Gastroesophageal sphincter (tissue), 4 donors: ENCODE results near the gene ELOVL5. TPM values are rescaled to one million over a fixed set of nuclear protein-coding genes. Genes with fewer than 3 reads are reported as not detected.

Experiments used
- ATAC-seq: fragments of 150-250 bp; one replicate; pipeline ENCODE4 v1.9.1; 2016; ENCODE audit warnings: mild to moderate bottlenecking, moderate library complexity
- H3K27ac ChIP-seq, 4 donors: fragments of 200-600 bp; sonication (generic) in 3 of 4; 1 replicate in 3 of 4; 2 replicates in 1 of 4; pipeline ENCODE4 v1.5.1; 2016 to 2019
- H3K27me3 ChIP-seq: fragments of 200-600 bp; sonication (generic); one replicate; pipeline ENCODE4 v1.5.1; 2019
- H3K36me3 ChIP-seq, 2 donors: fragments of 200-600 bp; sonication (generic); one replicate each; pipeline ENCODE4 v1.5.1; 2019; ENCODE audit warnings: control low read depth in 1 of 2
- H3K4me1 ChIP-seq, 3 donors: fragments of 200-600 bp; sonication (generic); 1 replicate in 2 of 3; 2 replicates in 1 of 3; pipeline ENCODE4 v1.5.1; 2016 to 2019; ENCODE audit warnings: control low read depth in 2 of 3
- H3K4me3 ChIP-seq, 2 donors: fragments of 200-600 bp; sonication (generic); one replicate each; pipeline ENCODE4 v1.5.1; 2019; ENCODE audit warnings: mild to moderate bottlenecking in 1 of 2, moderate library complexity in 1 of 2
- H3K9me3 ChIP-seq, 3 donors: fragments of 200-600 bp; sonication (generic); one replicate each; pipeline ENCODE4 v1.5.1; 2017 to 2019; ENCODE audit warnings: control low read depth in 2 of 3
- POLR2AphosphoS5 ChIP-seq: sonication (generic); formaldehyde crosslinking; IDR thresholded peaks from one replicate; pipeline ENCODE4 v1.6.1; 2017; ENCODE audit warnings: antibody characterized with exemption
- small RNA-seq, 4 donors: library from RNA; depleted of rRNA; stranded (forward); fragments of <200 nt; gene quantifications; one replicate each; pipeline ENCODE3, GENCODE V24; 2016
- total RNA-seq, 4 donors: library from RNA; depleted of rRNA; stranded (reverse); fragments of >200 nt; gene quantifications; one replicate each; pipeline ENCODE4 v1.1.0, GENCODE V29; 2016

Gene ELOVL5
- total RNA-seq, 4 donors from 2014 or later: 51.5 to 94.6 (median 64.6) TPM

DNA sequence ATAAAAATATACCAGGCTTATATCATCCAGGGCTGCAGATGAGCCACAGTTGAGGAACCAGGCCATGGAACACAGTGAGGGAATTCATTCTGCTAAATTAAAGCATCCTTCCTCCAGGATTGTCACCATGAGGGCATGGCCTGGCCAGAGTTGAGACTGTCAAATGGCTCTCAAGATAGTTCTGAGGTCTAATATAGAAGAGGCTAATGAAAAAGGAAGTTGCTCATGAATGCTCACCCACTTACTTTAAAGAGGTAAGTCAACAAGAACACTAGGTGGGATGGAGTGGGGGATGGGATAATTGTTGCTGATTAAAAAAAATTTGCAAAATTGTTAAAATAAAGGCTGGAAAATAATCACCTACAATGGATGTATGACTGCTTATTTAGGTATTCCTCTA is 128.1 kb downstream of the ELOVL5 start:
- no peak for ATAC-seq
- TF ChIP-seq POLR2AphosphoS5: no peak
- Histone ChIP-seq H3K27ac (no peak overlapping the region), H3K27me3 (no peaks in the 10 kb centered on the region), H3K4me1 (no peaks in the 10 kb centered on the region), H3K9me3 (no peaks in the 10 kb centered on the region), H3K4me3 (no peak overlapping the region), H3K36me3 (no peaks in the 10 kb centered on the region)

Small RNA genes lying within 50 kb of the gene (small RNA-seq; reads per million reads assigned to genes)
- gene MIR5685: 0 reads per million in 4 donors
- 0 to 0.27 (median 0) reads per million in 4 donors for gene RNU1-136P

Other genes with a start within 250 kb of the ELOVL5 start
- gene GCM1, start 200.1 kb downstream of the ELOVL5 start, total RNA-seq: not detected
- 10 to 100 TPM; 63.5 to 84.3 (median 71.7) TPM for gene GCLC, start 196.2 kb upstream of the ELOVL5 start, total RNA-seq